D721Med (cell line): Measurements from ENCODE around the gene IHH.

Source experiments
- DNase-seq: peaks from one replicate; pipeline ENCODE4 v3.0.0; 2011; ENCODE audit warnings: low spot score; ENCODE audit not compliant: insufficient read length
- FAIRE-seq: peaks from 2 replicates; lab custom pipeline; 2011; peaks lifted over from hg19 to GRCh38; lab: Jason Lieb, UNC
- TF ChIP-seq, protein P1 (sequence below): IDR thresholded peaks from 2 replicates; pipeline ENCODE4 v1.5.1; 2012; ENCODE audit warnings: mild to moderate bottlenecking, control low read depth; ENCODE audit not compliant: insufficient read depth; ENCODE audit errors: missing control alignments

IHH gene

DNA sequence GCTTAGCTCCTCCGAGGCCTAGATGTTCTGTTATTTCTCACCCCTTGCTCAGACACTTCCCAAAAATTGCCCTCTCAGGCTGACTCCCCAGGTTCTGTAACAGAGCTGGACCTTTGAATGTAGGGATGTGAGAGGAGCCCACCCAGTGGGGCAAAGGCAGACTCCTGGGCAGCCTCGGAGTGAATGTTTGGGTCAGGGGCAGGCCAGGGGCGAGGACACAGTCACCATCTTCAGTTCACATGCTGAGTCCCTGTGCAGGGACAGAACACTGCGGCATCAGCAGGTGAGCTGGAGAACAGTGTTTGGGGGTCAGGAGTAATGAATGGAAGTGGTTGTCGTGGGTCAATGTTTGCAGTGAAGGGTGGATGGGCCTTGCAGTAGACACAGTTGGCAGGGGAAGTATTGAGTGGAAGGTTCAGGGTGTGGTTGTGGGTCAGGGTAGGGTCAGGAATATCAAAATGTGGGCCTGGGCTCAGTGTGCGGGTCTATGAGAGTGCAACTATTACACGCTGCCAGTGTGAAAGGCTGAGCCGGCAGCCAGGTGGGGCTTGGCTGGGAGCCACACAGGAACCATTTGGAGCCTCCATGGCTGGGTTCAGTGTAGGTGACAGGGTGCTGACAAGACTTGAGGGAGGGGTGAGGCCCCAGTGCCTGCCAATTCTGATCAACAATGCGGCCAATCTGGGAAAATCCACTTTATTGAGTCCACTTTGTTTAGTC lies 4.4 kb downstream of the IHH start:
- DNase-seq = no peak
- TF ChIP-seq, protein P1, sequence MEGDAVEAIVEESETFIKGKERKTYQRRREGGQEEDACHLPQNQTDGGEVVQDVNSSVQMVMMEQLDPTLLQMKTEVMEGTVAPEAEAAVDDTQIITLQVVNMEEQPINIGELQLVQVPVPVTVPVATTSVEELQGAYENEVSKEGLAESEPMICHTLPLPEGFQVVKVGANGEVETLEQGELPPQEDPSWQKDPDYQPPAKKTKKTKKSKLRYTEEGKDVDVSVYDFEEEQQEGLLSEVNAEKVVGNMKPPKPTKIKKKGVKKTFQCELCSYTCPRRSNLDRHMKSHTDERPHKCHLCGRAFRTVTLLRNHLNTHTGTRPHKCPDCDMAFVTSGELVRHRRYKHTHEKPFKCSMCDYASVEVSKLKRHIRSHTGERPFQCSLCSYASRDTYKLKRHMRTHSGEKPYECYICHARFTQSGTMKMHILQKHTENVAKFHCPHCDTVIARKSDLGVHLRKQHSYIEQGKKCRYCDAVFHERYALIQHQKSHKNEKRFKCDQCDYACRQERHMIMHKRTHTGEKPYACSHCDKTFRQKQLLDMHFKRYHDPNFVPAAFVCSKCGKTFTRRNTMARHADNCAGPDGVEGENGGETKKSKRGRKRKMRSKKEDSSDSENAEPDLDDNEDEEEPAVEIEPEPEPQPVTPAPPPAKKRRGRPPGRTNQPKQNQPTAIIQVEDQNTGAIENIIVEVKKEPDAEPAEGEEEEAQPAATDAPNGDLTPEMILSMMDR = no peak
- FAIRE-seq = no peak

DNA sequence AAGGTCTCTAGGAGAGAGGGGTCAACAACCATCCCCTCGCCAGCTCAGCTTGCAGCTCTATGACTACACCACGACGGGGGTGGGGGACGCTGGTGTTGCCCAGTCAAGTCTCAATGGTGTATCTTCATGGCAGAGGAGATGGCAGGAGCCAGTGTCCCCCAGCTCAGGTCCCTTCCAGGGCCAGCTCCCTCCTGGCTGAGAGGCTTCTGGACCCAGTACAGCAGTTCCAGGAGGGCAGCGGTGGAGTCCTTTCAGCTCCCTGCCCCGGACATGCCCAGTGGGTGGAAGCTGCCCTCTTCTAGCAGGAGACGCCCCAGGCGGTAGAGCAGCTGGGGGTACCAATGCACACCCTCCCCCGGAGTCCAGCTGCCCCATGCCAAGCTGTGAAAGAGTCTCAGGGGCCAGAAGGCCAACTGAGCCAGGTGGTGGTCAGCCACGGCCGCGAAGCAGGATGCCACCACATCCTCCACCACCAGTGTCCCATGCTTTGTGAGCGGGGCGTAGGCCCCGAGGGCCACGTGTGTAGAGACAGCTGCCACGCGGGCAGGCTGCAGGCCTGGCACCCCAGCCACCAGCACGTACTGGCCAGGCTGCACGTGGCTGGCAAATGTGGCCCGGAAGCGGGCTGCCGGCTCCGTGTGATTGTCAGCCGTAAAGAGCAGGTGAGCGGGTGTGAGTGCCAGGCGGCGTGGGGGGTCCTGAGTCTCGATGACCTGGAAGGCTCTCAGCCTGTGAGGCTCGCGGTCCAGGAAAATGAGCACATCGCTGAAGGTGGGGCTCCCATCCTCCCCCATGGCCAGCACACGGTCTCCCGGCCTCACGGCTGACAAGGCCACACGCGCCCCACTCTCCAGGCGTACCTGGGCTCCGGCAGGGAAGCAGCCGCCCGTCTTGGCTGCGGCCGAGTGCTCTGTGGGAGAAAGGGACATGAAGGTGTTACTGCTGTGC lies 5.5 kb downstream of the IHH start:
- FAIRE-seq = no peak

DNA sequence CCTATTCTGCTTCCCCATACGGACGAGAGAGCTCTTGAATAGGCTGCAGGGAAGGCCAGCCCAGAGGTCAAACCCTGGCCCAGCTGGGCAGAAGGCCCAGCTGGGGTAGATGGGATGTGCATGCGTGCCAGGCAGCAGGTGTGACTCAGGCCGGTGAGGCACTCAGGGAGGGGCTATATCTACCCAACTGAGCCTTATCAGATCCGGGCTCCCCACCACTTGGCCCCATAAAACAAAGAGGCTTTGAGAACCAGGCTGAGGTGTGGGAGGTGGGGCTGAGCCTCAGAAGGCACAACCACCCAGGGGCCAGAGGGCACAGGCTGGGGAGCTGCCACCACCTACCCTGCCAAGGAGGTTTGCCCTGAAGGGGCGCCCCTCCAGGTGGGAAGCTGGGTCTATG lies 11.4 kb downstream of the IHH start:
- FAIRE-seq (no peak), DNase-seq (no peak)
- TF ChIP-seq, protein P1 = no peak

More for the DNA sequence above, 5.5 kb downstream of the IHH start:
- TF ChIP-seq, protein P1 = no peak
- no peak for DNase-seq

DNA sequence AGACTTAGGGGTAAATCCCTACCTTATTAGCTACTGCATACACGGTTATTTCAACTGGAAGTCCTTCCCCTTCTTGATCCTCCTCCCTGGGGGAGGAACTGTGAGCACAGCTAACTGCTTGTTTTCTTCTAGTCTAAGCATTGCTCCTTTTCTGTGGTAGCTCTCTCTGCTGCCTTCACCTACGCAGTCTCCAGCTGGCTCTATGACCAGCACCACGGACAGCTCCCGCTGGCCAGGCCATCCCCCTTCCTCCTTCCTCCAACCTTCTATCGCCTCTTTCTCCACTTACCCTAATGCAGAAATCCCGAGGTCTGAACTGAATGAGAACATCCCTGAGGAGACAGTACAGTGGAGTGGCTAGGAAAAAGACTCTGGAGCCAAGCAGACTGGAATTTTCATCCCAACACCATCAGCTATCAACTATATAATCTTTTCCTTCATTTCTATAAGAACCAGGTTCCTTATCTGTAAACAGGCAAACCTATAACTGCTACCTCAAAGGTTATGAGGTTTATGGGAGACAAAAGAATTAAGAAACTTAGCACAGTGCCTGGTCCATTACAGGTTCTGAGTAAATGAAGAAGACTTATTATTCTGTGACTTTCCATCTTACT lies 14.7 kb downstream of the IHH start:
- FAIRE-seq (no peak), DNase-seq (no peak)

DNA sequence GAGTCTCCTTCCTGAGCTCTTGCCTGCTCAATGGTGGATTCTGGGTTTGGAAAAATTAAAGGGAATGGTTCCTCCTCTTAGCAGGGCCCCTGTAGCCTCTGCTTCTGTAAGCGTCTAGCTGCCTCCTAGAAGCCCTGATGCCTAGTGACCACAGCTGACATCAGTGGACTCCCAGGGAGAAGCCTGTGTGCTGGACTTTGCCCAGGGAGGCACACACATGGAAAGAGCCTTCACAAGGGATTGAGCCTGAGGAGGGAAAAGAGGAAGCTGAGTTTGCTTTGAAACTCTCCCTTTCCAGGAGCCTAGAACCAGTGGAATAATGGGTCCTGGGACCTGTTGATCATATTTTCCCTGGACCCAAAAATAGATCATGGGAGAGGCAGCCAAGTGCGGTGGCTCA lies 18.0 kb downstream of the IHH start:
- TF ChIP-seq, protein P1 = no peak
- no peak for DNase-seq
- no peak for FAIRE-seq

More for the DNA sequence above, 14.7 kb downstream of the IHH start:
- TF ChIP-seq, protein P1 = no peak

DNA sequence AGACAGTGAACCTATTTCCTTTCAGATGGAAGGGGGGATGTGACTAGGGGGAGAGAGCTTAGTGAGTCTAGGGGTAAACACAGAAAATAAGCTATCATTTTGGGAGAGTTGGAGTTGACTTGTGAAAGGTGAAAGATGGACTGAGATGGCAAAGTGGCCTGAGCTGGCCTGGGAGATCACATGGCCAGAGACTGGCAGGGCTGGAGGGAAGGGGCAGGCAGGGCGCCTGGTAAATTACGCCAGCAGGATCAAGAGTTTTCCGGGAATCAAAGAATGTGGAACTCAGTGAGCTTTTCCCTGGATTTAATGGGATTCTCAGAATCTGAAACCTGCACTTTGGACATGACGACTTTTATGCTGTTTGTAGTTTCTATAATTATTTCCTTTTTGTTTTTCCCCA lies 18.6 kb downstream of the IHH start:
- TF ChIP-seq, protein P1 = no peak
- DNase-seq = no peak
- no peak for FAIRE-seq
